Breast epithelium (tissue), 4 donors: ENCODE measurements around the gene RPS6KC1. TPM values are rescaled to one million over a fixed set of nuclear protein-coding genes. Genes with fewer than 3 reads are reported as not detected.

Source experiments
- DNase-seq, 2 donors: peaks; one replicate each; pipeline ENCODE4 v3.0.0-alpha.2; 2019; ENCODE audit warnings: low spot score in 2 of 2
- H3K27ac ChIP-seq, 2 donors: fragments of 200-600 bp; sonication (generic) in 1 of 2; one replicate each; pipeline ENCODE4 v1.5.1; 2016 to 2019; ENCODE audit warnings: mild to moderate bottlenecking in 1 of 2
- H3K27me3 ChIP-seq, 2 donors: fragments of 200-600 bp; sonication (generic) in 1 of 2; one replicate each; pipeline versions ENCODE4 v1.5.1 to v1.6.0; 2017 to 2019; ENCODE audit warnings: control low read depth in 1 of 2, mild to moderate bottlenecking in 1 of 2
- H3K36me3 ChIP-seq: fragments of 200-600 bp; one replicate; pipeline ENCODE4 v1.5.1; 2019
- H3K4me1 ChIP-seq, 2 donors: fragments of 200-600 bp; sonication (generic); one replicate each; pipeline ENCODE4 v1.5.1; 2016 to 2019; ENCODE audit warnings: control low read depth in 1 of 2
- H3K4me3 ChIP-seq, 3 donors: fragments of 200-600 bp; sonication (generic); 1 replicate in 2 of 3; 2 replicates in 1 of 3; pipeline ENCODE4 v1.5.1; 2016 to 2019; ENCODE audit warnings: mild to moderate bottlenecking in 3 of 3, moderate library complexity in 2 of 3
- H3K9me3 ChIP-seq, 2 donors: fragments of 200-600 bp; sonication (generic) in 1 of 2; one replicate each; pipeline ENCODE4 v1.5.1; 2016 to 2019; ENCODE audit warnings: control low read depth in 1 of 2
- CTCF ChIP-seq, 3 donors: fragments of 450-650 bp; IDR thresholded peaks; one replicate each; pipeline ENCODE4 v1.5.1; 2016 to 2017; ENCODE audit warnings: antibody characterized with exemption in 3 of 3, mild to moderate bottlenecking in 3 of 3, moderate library complexity in 3 of 3
- POLR2A ChIP-seq: fragments of 450-650 bp; IDR thresholded peaks from one replicate; pipeline ENCODE4 v1.6.1; 2016; ENCODE audit warnings: antibody characterized with exemption, mild to moderate bottlenecking, moderate library complexity
- POLR2AphosphoS5 ChIP-seq, 3 donors: sonication (generic); formaldehyde crosslinking; IDR thresholded peaks; one replicate each; pipeline ENCODE4 v1.6.1; 2017; ENCODE audit warnings: antibody characterized with exemption in 3 of 3
- intact Hi-C: fragments of 100-400 bp; cut with DNase I; formaldehyde crosslinking; loops from one replicate; pipeline ENCODE4 v1.15.1; 2023; ENCODE audit warnings: low total_unique reads
- total RNA-seq, 3 donors: library from RNA; depleted of rRNA; stranded (reverse); fragments of >200 nt; gene quantifications; one replicate each; pipeline ENCODE4 v1.1.0, GENCODE V29; 2016

Gene RPS6KC1
- total RNA-seq, 3 donors from 2014 or later: 26.2 to 32.1 (median 28.2) TPM

GRCh38 chr1:213164561-213164960, 113.5 kb downstream of the RPS6KC1 start:
- intact Hi-C loops: no loop called here
- no peaks in the 10 kb centered on the region for H3K27me3 ChIP-seq
- H3K4me1 ChIP-seq: no peaks in the 10 kb centered on the region
- H3K27ac ChIP-seq: no peak overlapping the region
- H3K36me3 ChIP-seq: no peaks in the 10 kb centered on the region
- TF ChIP-seq POLR2A (no peak), CTCF (IDR thresholded peaks at IDR 0.05) (no peak), POLR2AphosphoS5 (IDR thresholded peaks at IDR 0.05) (no peak)
- DNase-seq: no peak
- H3K9me3 ChIP-seq: no peaks in the 10 kb centered on the region
- H3K4me3 ChIP-seq: no peak overlapping the region

GRCh38 chr1:213166852-213167251, 115.8 kb downstream of the RPS6KC1 start:
- no peaks in the 10 kb centered on the region for H3K36me3 ChIP-seq
- no peaks in the 10 kb centered on the region for H3K4me1 ChIP-seq
- no peak overlapping the region for H3K27ac ChIP-seq
- H3K27me3 ChIP-seq: no peaks in the 10 kb centered on the region
- H3K4me3 ChIP-seq: no peak overlapping the region
- TF ChIP-seq POLR2AphosphoS5 (IDR thresholded peaks at IDR 0.05) (no peak), CTCF (IDR thresholded peaks at IDR 0.05) (no peak), POLR2A (no peak)
- no peaks in the 10 kb centered on the region for H3K9me3 ChIP-seq
- intact Hi-C loops: no loop called here
- no peak for DNase-seq

- Histone ChIP-seq H3K9me3 (no peaks in the 10 kb centered on the region), H3K36me3 (no peaks in the 10 kb centered on the region), H3K27ac (no peak overlapping the region), H3K4me3 (no peak overlapping the region), H3K4me1 (no peaks in the 10 kb centered on the region), H3K27me3 (no peaks in the 10 kb centered on the region)
- intact Hi-C loops: no loop called here
- no peak for DNase-seq
- TF ChIP-seq POLR2AphosphoS5 (IDR thresholded peaks at IDR 0.05): no peak
- TF ChIP-seq POLR2A: no peak
- no peak for TF ChIP-seq CTCF (IDR thresholded peaks at IDR 0.05)
These were observed 120.7 kb downstream of the RPS6KC1 start for GRCh38 chr1:213171711-213172110.

GRCh38 chr1:213176341-213176740, 125.3 kb downstream of the RPS6KC1 start:
- no peaks in the 10 kb centered on the region for H3K4me1 ChIP-seq
- H3K4me3 ChIP-seq: no peak overlapping the region
- no peaks in the 10 kb centered on the region for H3K27me3 ChIP-seq
- no peak for DNase-seq
- H3K27ac ChIP-seq: no peak overlapping the region
- TF ChIP-seq CTCF (IDR thresholded peaks at IDR 0.05): no peak
- no peak for TF ChIP-seq POLR2AphosphoS5 (IDR thresholded peaks at IDR 0.05)
- TF ChIP-seq POLR2A: no peak
- H3K9me3 ChIP-seq: no peaks in the 10 kb centered on the region
- H3K36me3 ChIP-seq: no peaks in the 10 kb centered on the region
- intact Hi-C loops: no loop called here

- DNase-seq: no peak
- Histone ChIP-seq H3K4me1 (no peaks in the 10 kb centered on the region), H3K27me3 (no peaks in the 10 kb centered on the region), H3K27ac (no peak overlapping the region), H3K9me3 (no peaks in the 10 kb centered on the region), H3K4me3 (no peak overlapping the region), H3K36me3 (no peaks in the 10 kb centered on the region)
- TF ChIP-seq POLR2AphosphoS5 (IDR thresholded peaks at IDR 0.05) (no peak), POLR2A (no peak), CTCF (IDR thresholded peaks at IDR 0.05) (no peak)
- intact Hi-C loops: no loop called here
These were observed 128.7 kb downstream of the RPS6KC1 start for GRCh38 chr1:213179784-213180183.
